ENCODE data around the gene CCDC169.
A peak's percentile ranks its signal among the peaks of the same experiment; 100 is the strongest.
"Not testable (repeated sequence)": the region's sequence is repeated elsewhere in the genome, so short reads cannot be mapped to it uniquely, and the experiment has no call there.

Gene CCDC169

DNA sequence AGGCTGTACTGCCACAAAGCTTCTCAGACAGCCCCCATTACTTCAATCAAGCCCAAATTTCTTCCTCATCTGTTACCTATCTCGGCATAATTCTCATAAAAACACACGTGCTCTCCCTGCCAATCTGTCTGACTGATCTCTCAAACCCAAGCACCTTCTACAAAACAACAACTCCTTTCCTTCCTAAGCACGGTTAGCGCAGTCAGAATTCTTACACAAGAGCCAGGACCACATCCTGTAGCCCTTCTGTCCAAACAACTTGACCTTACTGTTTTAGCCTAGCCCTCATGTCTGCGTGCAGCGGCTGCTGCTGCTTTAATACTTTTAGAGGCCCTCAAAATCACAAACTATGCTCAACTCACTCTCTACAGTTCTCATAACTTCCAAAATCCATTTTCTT is 22.2 kb upstream of the CCDC169 start:
- not testable (repeated sequence) for H3K9me3 ChIP-seq (ENCODE audit: control insufficient read depth, low read length); H3K27me3 ChIP-seq (ENCODE audit: control insufficient read depth, insufficient read depth, low read length, poor library complexity, severe bottlenecking); H3K36me3 ChIP-seq (ENCODE audit: control insufficient read depth, insufficient read depth, low read length); H3K4me1 ChIP-seq (ENCODE audit: control insufficient read depth, insufficient read depth, low read length); H3K4me3 ChIP-seq (ENCODE audit: insufficient read depth, low read depth, low read length); H3K27ac ChIP-seq (ENCODE audit: insufficient read depth, low read depth, low read length, poor library complexity, severe bottlenecking)
- WGBS, 2 experiments = 62 to 63% methylated on average over 6 of the region's 6 CpGs

DNA sequence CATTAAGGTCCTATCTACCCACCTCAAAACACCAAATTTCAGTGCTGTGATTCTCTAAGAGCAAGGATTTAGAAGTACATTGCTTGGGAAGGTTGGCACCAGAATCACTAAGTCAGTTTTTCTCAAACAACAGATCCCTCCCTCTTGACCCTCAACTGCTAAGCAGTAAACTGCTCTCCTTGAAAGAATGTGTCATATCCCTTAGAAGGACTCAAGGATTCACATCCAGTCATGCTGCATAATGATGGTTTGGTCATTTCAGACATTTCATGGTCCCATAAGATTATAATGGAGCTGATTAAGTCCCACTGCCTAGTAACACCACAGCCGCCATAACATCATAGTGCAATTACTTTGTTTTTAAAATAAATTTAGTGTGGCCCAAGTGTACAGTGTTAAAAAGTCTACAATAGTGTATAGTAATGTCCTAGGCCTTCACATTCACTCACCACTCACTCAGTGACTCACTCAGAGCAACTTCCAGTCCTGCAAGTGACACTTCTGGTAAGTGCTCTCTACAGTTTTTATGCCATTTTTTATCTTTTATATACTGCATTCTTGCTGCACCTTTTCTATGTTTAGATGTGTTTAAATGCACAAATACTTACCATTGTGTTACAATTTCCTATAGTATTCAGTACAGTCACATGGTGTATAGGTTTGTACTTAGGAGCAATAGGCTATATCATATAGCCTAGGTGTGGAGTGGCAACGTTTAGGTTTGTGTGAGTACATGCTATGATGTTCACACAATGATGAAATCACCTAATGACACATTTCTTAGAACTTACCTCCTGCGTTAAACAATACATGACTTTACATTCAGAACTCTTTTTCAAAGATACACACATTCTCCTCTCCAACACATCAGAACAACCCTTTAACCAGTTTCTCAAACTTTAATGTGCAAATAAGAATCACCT is 15.7 kb upstream of the CCDC169 start:
- Histone ChIP-seq H3K9me3 (ENCODE audit: control insufficient read depth, low read length) (no peaks in the 10 kb centered on the region), H3K27me3 (ENCODE audit: control insufficient read depth, insufficient read depth, low read length, poor library complexity, severe bottlenecking) (no peaks in the 10 kb centered on the region), H3K4me3 (ENCODE audit: insufficient read depth, low read depth, low read length) (no peak overlapping the region), H3K4me1 (ENCODE audit: control insufficient read depth, insufficient read depth, low read length) (no peaks in the 10 kb centered on the region), H3K36me3 (ENCODE audit: control insufficient read depth, insufficient read depth, low read length) (no peaks in the 10 kb centered on the region), H3K27ac (ENCODE audit: insufficient read depth, low read depth, low read length, poor library complexity, severe bottlenecking) (no peak overlapping the region)
- WGBS, 2 experiments = 85 to 90% methylated on average over 2 to 3 of the region's 3 CpGs

DNA sequence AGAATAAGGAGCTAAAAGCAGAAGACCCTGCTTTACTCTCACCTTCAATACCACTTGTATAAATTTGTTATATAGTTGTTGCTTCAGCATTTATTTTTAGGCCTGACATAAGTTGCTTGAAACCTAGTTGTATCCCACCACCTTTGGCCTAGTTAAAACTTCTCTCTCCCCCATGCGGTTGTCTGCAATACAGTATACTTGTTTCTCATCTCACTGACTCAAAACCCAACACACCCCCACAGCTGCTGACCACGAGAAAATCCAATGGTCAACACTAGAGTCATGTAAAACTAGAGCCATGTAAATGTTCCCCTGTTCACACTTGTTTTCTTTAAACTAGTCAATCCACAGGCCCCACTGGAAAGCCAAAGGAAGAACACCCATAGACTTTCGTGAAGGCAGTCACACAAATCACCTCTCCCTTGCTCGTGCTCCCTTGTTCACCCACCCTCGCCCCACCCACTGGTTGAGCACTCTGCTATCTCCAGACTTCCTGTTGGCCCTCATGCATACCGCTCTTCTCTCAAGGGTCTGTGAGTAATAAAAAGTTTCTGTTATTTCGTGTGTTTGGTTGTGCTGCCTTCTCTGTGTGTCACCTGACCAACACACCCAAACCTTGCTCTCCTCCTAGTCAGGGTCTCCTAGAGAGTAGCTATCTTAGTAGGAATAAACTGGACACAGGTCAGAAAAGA is 12.9 kb upstream of the CCDC169 start:
- no peaks in the 10 kb centered on the region for H3K36me3 ChIP-seq (ENCODE audit: control insufficient read depth, insufficient read depth, low read length)
- no peaks in the 10 kb centered on the region for H3K4me1 ChIP-seq (ENCODE audit: control insufficient read depth, insufficient read depth, low read length)
- H3K9me3 ChIP-seq (ENCODE audit: control insufficient read depth, low read length) = no peaks in the 10 kb centered on the region
- H3K27ac ChIP-seq (ENCODE audit: insufficient read depth, low read depth, low read length, poor library complexity, severe bottlenecking) = no peak overlapping the region
- no peak overlapping the region for H3K4me3 ChIP-seq (ENCODE audit: insufficient read depth, low read depth, low read length)
- WGBS, 2 experiments = 93 to 97% methylated on average over 6 to 7 of the region's 7 CpGs
- H3K27me3 ChIP-seq (ENCODE audit: control insufficient read depth, insufficient read depth, low read length, poor library complexity, severe bottlenecking) = no peaks in the 10 kb centered on the region

DNA sequence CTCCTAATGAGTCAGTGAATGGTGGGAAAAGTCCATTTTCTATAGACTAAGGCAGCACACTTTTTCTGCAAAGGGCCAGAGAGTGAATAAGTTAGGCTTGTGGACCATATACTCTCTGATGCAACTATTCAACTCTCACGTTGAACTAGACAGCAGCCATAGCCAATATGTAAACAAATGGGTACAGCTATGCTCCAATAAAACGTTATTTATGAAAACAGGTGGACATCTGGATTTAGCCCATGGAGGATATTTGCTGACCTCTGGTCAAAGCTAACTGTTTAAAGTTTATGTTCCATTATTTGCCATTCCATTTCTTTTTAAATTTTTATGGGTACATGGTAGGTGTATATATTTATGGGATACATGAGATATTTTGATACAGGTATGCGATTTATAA is 4.7 kb upstream of the CCDC169 start:
- Histone ChIP-seq H3K27ac (ENCODE audit: insufficient read depth, low read depth, low read length, poor library complexity, severe bottlenecking) (no peak overlapping the region), H3K36me3 (ENCODE audit: control insufficient read depth, insufficient read depth, low read length) (no peaks in the 10 kb centered on the region)
- 90 to 96% methylated on average over 2 of the region's 3 CpGs for WGBS, 2 experiments

DNA sequence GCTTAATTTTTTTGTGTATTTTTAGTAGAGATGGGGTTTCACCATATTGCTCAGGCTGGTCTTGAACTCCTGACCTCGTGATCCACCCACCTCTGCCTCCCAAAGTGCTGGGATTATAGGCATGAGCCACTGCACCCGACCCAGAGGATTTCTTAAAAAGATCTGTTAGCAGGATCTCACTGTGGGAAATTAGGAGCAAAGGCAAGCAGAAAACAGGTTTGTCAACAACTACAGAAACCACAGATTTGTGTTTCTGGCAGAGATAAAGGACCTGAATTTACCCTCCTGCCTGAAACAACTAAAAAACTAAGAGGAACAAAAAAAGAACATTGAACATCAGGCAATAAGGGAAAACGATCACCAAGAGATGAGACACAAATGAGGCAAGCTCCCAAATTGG is 1.9 kb upstream of the CCDC169 start:
- WGBS, 2 experiments = 60 to 75% methylated on average over 3 of the region's 3 CpGs
- not testable (repeated sequence) for H3K36me3 ChIP-seq (ENCODE audit: control insufficient read depth, insufficient read depth, low read length); H3K27me3 ChIP-seq (ENCODE audit: control insufficient read depth, insufficient read depth, low read length, poor library complexity, severe bottlenecking); H3K4me1 ChIP-seq (ENCODE audit: control insufficient read depth, insufficient read depth, low read length); H3K4me3 ChIP-seq (ENCODE audit: insufficient read depth, low read depth, low read length); H3K9me3 ChIP-seq (ENCODE audit: control insufficient read depth, low read length); H3K27ac ChIP-seq (ENCODE audit: insufficient read depth, low read depth, low read length, poor library complexity, severe bottlenecking)

More for the DNA sequence above, 4.7 kb upstream of the CCDC169 start:
- Histone ChIP-seq H3K9me3 (ENCODE audit: control insufficient read depth, low read length) (no peaks in the 10 kb centered on the region), H3K4me3 (ENCODE audit: insufficient read depth, low read depth, low read length) (no peak overlapping the region), H3K27me3 (ENCODE audit: control insufficient read depth, insufficient read depth, low read length, poor library complexity, severe bottlenecking) (peaks cover 7% of the 10 kb centered on the region), H3K4me1 (ENCODE audit: control insufficient read depth, insufficient read depth, low read length) (peaks cover 3% of the 10 kb centered on the region)

DNA sequence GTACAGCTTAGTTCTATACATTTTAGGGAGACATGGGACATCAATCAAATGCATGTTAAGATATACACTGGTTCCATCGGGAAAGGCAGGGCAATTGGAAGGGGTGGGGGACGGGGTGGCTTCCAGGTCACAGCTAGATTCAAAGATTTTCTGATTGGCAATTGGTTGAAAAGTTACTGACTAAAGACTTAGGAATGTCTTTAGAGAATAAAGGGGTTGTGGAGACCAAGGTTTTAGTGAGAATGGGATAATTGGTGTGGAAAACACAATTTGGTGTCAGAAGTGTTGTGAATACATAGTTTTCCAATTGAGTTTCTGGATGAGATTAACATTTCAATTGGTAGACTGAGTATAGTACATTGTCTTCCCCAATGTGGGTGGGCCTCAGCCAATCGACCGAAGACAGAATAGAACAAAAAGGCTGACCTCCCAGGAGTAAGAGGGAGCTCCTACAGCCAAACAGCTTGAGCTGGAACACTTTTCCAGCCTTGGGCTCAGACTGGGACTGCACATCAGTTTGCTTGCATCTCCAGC is 988 bp upstream of the CCDC169 start:
- peaks cover 3% of the 10 kb centered on the region for H3K4me1 ChIP-seq (ENCODE audit: control insufficient read depth, insufficient read depth, low read length)
- WGBS, 2 experiments = 0 to 3% methylated on average over 4 of the region's 4 CpGs
- peaks cover 7% of the 10 kb centered on the region for H3K27me3 ChIP-seq (ENCODE audit: control insufficient read depth, insufficient read depth, low read length, poor library complexity, severe bottlenecking)
- no peaks in the 10 kb centered on the region for H3K9me3 ChIP-seq (ENCODE audit: control insufficient read depth, low read length)
- peak overlapping the region; percentile 55 for H3K4me3 ChIP-seq (ENCODE audit: insufficient read depth, low read depth, low read length)
- peak overlapping the region; percentile 89 for H3K27ac ChIP-seq (ENCODE audit: insufficient read depth, low read depth, low read length, poor library complexity, severe bottlenecking)
- no peaks in the 10 kb centered on the region for H3K36me3 ChIP-seq (ENCODE audit: control insufficient read depth, insufficient read depth, low read length)

DNA sequence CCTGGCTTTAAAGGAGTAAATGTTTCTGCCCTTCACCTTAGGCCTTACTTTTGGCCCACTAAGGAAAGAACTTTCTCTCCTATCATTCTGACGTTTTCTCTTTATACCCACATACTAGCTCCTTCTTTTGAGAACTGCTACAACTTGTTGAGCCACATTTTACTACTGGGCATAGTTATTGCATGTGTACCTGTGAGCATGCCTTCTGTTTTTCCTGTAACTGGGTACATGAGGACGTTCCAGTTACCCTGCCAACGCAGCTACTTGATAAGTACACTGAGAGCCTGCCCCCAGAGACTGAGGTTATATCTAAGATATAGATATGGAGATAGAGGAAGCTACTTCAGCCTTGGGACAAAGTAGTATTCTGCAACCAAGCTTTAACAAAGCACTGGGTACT is 3.5 kb downstream of the CCDC169 start:
- H3K27me3 ChIP-seq (ENCODE audit: control insufficient read depth, insufficient read depth, low read length, poor library complexity, severe bottlenecking) = peaks cover 6% of the 10 kb centered on the region
- H3K4me1 ChIP-seq (ENCODE audit: control insufficient read depth, insufficient read depth, low read length) = peaks cover 2% of the 10 kb centered on the region
- H3K4me3 ChIP-seq (ENCODE audit: insufficient read depth, low read depth, low read length) = no peak overlapping the region
- H3K9me3 ChIP-seq (ENCODE audit: control insufficient read depth, low read length) = peaks cover 2% of the 10 kb centered on the region
- WGBS, 2 experiments = 92 to 96% methylated on average over 3 of the region's 3 CpGs
- H3K27ac ChIP-seq (ENCODE audit: insufficient read depth, low read depth, low read length, poor library complexity, severe bottlenecking) = no peak overlapping the region
- H3K36me3 ChIP-seq (ENCODE audit: control insufficient read depth, insufficient read depth, low read length) = peaks cover 3% of the 10 kb centered on the region

DNA sequence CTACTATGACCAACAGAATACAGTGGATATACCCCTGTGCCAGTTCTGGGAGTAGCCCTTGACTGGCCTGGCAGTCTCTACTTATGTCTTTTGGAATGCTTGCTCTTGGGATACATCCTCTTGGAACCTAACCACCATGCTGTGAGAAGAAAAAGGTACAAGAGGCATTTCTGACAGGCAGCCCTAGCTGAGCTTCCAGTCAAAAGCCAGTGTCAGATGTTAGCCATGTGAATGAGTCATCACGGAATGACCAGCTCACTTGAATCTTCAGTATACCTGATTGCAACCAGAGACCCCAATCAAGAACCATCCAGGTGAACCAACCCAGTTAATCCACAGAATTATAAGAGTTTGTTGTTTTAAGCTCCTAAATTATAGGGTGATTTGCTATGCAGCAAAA is 4.1 kb downstream of the CCDC169 start:
- no peak overlapping the region for H3K27ac ChIP-seq (ENCODE audit: insufficient read depth, low read depth, low read length, poor library complexity, severe bottlenecking)
- WGBS, 2 experiments = 88 to 100% methylated on average over 1 of the region's 1 CpG
- H3K4me1 ChIP-seq (ENCODE audit: control insufficient read depth, insufficient read depth, low read length) = no peaks in the 10 kb centered on the region
- peaks cover 4% of the 10 kb centered on the region for H3K27me3 ChIP-seq (ENCODE audit: control insufficient read depth, insufficient read depth, low read length, poor library complexity, severe bottlenecking)
- peaks cover 2% of the 10 kb centered on the region for H3K9me3 ChIP-seq (ENCODE audit: control insufficient read depth, low read length)
- H3K4me3 ChIP-seq (ENCODE audit: insufficient read depth, low read depth, low read length) = no peak overlapping the region
- peaks cover 3% of the 10 kb centered on the region for H3K36me3 ChIP-seq (ENCODE audit: control insufficient read depth, insufficient read depth, low read length)

DNA sequence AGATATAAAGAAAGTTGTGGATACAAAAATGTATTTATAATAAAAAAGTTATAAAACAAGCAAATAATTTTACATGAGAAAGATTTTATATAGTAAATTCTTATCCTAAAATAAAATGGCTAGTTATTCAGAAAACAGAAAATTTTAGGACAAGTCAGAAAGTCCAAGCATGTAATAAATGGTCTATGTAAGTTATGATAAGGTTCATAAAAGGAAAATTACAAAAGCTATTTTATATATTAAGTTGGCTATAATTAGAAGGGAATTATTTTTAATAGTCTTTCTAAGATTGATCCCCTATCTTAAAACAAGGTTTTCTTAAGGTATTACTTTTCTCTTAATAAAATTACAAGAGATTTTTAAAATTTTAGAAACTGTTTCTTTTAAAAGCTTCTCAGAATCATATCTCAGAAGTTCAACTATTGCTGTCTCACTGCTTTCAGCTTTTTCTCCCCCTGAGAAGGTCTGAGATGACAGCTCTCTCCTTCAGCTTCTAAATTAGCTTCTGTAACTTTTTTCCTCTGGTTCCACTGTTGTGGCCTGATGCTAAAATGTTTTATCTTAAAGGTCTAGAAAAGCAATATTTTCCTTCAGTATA is 8.7 kb downstream of the CCDC169 start:
- Histone ChIP-seq H3K4me3 (ENCODE audit: insufficient read depth, low read depth, low read length) (no peak overlapping the region), H3K27me3 (ENCODE audit: control insufficient read depth, insufficient read depth, low read length, poor library complexity, severe bottlenecking) (no peaks in the 10 kb centered on the region), H3K36me3 (ENCODE audit: control insufficient read depth, insufficient read depth, low read length) (peaks cover 3% of the 10 kb centered on the region), H3K9me3 (ENCODE audit: control insufficient read depth, low read length) (peaks cover 2% of the 10 kb centered on the region), H3K4me1 (ENCODE audit: control insufficient read depth, insufficient read depth, low read length) (no peaks in the 10 kb centered on the region), H3K27ac (ENCODE audit: insufficient read depth, low read depth, low read length, poor library complexity, severe bottlenecking) (no peak overlapping the region)

DNA sequence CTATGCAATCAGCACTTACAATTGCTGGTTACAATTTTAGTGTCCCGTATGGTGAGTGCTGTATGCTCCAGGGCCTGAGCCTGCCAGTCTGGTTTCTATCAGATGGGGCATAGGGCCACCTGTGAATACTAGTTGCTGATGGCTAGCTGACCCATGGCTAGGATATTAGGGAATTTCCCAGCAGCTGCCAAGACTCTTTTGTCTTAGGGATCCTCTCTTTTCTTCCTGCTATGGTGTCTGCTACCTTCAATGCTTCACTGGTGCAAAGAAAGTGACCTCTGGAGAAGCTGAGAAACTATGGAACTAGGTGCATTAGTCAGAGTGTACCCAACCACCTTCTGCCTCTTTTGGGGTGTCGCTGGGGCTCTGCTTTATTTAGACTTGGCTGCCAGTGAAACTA is 11.6 kb downstream of the CCDC169 start:
- no peaks in the 10 kb centered on the region for H3K4me1 ChIP-seq (ENCODE audit: control insufficient read depth, insufficient read depth, low read length)
- H3K4me3 ChIP-seq (ENCODE audit: insufficient read depth, low read depth, low read length) = no peak overlapping the region
- no peaks in the 10 kb centered on the region for H3K9me3 ChIP-seq (ENCODE audit: control insufficient read depth, low read length)
- WGBS, 2 experiments = 94 to 95% methylated on average over 2 of the region's 2 CpGs
- H3K27me3 ChIP-seq (ENCODE audit: control insufficient read depth, insufficient read depth, low read length, poor library complexity, severe bottlenecking) = no peaks in the 10 kb centered on the region
- H3K36me3 ChIP-seq (ENCODE audit: control insufficient read depth, insufficient read depth, low read length) = peaks cover 3% of the 10 kb centered on the region
- H3K27ac ChIP-seq (ENCODE audit: insufficient read depth, low read depth, low read length, poor library complexity, severe bottlenecking) = no peak overlapping the region

Data from ectodermal cell (in vitro differentiated cells).